Caki2 (cell line): ENCODE data around the gene ZCCHC7. TPM values are rescaled to one million over a fixed set of nuclear protein-coding genes. Genes with fewer than 3 reads are reported as not detected.

Experiments
- DNase-seq: peaks from one replicate; pipeline ENCODE4 v3.0.0-alpha.2; 2015; ENCODE audit warnings: low read depth
- in situ Hi-C: cut with HindIII; loops from 2 replicates; pipeline ENCODE4 v1.10.0; 2016; ENCODE audit warnings: low sequenced_read_pairs, low pct_unique_long_range_greater_than_20kb, mixed read lengths
- total RNA-seq: library from RNA; depleted of rRNA; stranded (reverse); fragments of >200 nt; shearing (Covaris generic); gene quantifications from 2 replicates; pipeline ENCODE4 v1.2.3, GENCODE V29; 2014; ENCODE audit warnings: low replicate concordance

The ZCCHC7 gene
- total RNA-seq, 1 experiment from 2014 or later: 15.4 TPM

DNA sequence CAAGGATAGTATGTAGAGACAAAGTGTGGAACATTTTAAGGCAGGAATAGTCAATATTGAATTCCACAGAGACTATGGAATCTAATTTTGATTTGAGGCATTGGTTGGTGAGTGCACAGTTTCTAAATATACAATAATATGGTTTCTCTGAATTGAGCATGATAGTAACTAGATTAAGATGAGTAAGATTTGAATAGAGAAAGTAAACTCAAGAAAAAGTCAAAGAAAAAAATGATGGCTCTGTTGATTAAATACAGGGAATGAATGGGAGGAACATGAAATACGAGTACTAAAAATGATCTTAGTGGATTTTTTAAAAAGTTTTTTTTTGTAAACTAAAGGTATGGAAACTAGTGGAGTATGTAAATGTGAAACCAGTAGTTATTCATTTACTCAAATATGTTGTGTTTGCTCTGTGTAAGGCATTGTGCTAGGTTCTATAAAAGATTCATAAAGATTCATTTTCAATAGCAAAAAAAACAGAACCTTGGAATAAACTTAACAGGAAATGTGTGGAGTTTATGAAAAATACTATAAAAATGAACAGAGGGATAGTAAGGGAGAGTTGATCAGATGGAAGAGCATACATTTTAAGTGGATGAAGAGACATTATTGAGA lies 101.2 kb downstream of the ZCCHC7 start:
- no peak for DNase-seq
- in situ Hi-C loops: no loop called here

DNA sequence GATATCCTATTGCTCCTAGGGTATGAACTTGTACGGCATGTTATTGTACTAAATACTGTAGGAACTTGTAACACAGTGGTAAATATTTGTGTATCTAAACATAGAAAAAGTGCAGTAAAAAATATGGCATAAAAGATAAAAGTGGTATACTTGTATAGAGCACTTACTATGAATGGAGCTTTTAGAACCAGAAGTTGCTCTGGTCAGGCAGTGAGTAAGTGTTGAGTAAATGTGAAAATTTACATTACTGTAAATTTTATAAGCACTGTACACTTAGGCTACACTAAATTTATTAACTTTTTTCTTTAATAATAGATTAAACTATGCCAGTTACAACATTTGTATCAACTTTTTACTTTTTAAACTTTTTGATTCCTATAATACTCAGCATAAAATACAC lies 109.1 kb downstream of the ZCCHC7 start:
- DNase-seq: no peak
- in situ Hi-C loops: no loop called here

DNA sequence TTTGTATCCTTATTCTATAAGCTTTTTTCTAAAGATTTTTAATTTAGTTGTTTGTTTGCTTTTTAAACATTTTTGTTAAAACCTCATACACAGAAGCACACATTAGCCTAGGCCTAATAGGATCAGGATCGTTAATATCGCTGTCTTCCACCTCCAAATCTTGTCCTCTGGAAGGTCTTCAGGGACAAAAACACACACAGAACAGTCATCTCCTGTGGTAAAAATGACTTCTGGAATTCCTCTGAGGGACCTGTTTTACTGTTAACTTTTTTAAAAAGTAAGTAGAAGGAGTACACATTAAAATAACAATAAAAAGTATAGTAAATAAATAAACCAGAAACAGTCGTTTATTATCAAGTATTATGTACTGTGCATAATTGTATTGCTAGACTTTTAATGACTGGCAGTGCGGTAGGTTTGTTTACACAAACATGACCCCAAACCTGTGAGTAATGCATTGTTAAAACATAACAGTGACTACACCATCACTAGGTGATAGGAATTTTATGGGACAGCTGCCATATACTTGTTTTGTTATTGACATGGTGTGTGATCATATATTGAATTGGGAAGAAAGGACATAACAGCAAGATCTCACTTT lies 109.6 kb downstream of the ZCCHC7 start:
- in situ Hi-C loops: no loop called here
- peak; percentile 17 for DNase-seq

GRCh38 chr9:37236822-37237221 lies 116.4 kb downstream of the ZCCHC7 start:
- in situ Hi-C loops: no loop called here
- no peak for DNase-seq

DNA sequence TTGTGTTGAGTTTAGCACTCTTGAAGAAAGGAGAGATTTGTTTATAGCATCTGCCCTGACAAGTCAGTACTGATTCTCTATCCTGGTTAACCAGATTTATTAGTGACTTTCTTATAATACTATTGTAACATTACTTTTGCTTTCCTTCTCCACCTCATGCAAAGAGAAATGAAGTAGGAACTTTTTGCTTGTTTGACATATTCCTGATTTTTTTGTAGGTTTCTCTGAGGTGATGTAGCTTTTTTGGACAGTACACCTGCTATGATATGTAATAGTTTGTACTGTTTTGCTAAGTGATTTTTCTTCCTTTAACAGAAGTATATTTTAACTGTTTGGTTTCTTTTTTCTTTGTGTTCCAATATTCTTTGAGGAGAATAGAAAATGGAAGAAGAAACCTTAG lies 117.7 kb downstream of the ZCCHC7 start:
- in situ Hi-C loops: no loop called here
- no peak for DNase-seq

DNA sequence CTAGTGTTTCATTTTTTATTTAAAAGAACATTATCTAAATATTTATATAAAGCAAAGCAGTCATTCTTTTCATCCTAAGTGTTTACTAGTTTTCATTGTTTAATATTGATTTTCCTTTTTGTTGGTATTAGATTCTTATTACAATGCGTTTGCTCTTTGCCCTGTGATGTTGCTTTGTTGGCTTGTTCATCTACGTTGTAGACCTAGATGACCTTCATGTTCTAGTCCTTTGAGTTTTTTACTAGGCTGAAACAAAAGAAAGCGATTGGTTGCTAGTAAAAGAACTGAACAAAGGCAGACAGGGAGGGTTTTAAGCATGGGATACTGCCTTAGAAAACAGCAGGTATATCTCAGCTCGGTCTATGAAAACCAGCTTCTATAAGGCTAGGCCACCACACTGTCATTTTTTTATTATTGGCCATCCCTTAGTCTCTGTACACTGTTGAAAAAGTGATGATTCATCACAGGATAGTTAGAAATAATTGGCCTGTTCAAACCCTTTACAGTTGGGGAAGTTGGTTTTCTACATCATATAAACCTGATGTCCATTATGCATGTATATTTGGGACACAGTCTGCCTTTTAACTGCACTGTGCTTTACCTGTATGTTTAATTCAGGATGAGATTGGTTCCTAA lies 119.0 kb downstream of the ZCCHC7 start:
- in situ Hi-C loops: no loop called here
- peak; percentile 1 for DNase-seq

DNA sequence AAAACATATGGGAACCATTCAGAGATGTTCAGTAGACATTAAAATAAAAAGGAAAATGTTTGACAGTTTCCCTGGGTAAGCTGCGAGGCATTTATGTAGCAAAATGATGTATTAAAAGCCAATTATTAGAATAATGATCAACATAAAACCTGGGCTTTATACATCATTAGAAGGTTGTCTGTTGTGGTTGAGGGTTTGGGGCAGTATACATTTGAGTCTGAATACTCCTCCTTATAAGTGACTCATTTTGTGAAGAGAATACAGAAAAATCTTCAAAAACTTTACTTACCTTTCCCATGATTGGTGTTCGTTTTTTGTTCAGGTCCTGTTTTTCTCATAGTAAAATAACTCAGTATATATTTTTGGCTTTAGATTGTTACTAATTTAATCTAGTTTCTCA lies 119.5 kb downstream of the ZCCHC7 start:
- in situ Hi-C loops: no loop called here
- no peak for DNase-seq

GRCh38 chr9:37241340-37241739 lies 121.0 kb downstream of the ZCCHC7 start:
- in situ Hi-C loops: no loop called here
- no peak for DNase-seq

DNA sequence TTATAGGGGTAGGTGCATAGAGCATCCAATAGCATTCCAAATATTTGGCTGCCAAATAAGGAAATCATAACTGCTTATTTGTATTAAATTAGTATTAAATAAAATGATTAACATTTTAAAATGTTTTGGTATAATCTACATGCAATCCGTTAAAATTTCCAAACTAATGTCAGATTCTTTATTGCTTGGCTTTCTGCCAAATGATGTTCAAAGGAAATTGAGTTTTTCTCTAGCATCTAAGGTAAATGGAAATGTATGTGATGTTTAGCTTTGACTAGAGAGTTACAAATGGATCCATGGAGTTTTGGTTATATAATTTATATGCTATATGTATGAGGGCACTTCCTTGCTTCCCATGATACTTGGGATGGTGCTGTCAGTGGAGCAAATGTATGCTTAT lies 121.7 kb downstream of the ZCCHC7 start:
- no peak for DNase-seq
- in situ Hi-C loops: no loop called here

GRCh38 chr9:37243588-37244345 lies 123.4 kb downstream of the ZCCHC7 start:
- DNase-seq: no peak
- in situ Hi-C loops: no loop called here

GRCh38 chr9:37246826-37247225 lies 126.5 kb downstream of the ZCCHC7 start:
- no peak for DNase-seq
- in situ Hi-C loops: no loop called here

GRCh38 chr9:37248651-37249163 lies 128.3 kb downstream of the ZCCHC7 start:
- DNase-seq: no peak
- in situ Hi-C loops: no loop called here

GRCh38 chr9:37251452-37251851 lies 131.1 kb downstream of the ZCCHC7 start:
- in situ Hi-C loops: no loop called here
- DNase-seq: no peak

GRCh38 chr9:37253377-37253937 lies 133.1 kb downstream of the ZCCHC7 start:
- in situ Hi-C loops: no loop called here
- no peak for DNase-seq

GRCh38 chr9:37255187-37255586 lies 134.8 kb downstream of the ZCCHC7 start:
- in situ Hi-C loops: no loop called here

GRCh38 chr9:37255944-37256862 lies 135.8 kb downstream of the ZCCHC7 start:
- in situ Hi-C loops: no loop called here
- DNase-seq: no peak

More at GRCh38 chr9:37255187-37255586, 134.8 kb downstream of the ZCCHC7 start:
- DNase-seq: no peak

- DNase-seq: no peak
- in situ Hi-C loops: no loop called here
Observed at GRCh38 chr9:37259951-37260350, 139.6 kb downstream of the ZCCHC7 start.

- in situ Hi-C loops: no loop called here
Observed at GRCh38 chr9:37262410-37262809, 142.0 kb downstream of the ZCCHC7 start.

More at GRCh38 chr9:37262410-37262809, 142.0 kb downstream of the ZCCHC7 start:
- DNase-seq: no peak
